GM19193 (cell line): ENCODE results near the gene PAPOLG.

Source experiments
- POLR2A ChIP-seq: IDR thresholded peaks from 4 replicates; pipeline ENCODE4 v1.6.1; 2011; ENCODE audit not compliant: insufficient read depth, insufficient read length; ENCODE audit errors: extremely low read depth

The PAPOLG gene

DNA sequence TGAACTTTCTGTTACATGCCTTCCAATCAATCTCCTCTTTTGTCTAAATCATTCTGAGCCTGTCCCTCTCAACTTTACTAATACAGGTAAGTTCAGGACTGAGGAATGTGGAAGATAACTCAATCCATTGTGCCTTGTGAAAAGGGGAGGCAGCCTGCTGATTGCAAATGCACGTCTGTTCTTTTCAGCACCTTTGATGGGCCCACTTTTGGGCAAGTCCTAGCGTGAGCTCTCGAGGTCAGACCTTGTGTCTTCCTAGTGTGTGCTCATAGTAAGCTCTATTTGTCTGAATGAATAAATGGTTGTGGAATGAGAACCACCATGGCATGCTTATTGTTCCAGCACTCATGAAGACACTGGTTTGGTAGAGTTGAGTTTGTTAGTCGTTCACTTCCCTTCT, 74.9 kb downstream of the PAPOLG start:
- no peak for TF ChIP-seq POLR2A

DNA sequence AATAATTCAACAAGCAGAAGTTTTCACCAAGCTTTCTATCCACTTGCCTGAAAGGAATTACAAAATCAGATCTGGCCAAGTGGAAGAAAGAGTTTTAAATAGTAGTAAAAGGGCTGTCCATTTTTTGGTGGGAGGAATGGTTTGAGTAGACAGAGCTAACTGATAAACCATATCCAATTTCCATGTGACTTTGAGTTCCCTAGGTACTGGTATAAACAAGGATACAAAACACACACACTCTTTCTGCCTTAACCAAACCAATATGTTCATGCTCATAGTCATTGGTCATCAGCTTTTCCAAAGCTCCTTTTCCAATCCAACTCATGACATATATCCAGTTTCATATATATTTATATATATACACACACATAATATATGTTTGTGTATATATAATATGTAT, 75.9 kb downstream of the PAPOLG start:
- no peak for TF ChIP-seq POLR2A

DNA sequence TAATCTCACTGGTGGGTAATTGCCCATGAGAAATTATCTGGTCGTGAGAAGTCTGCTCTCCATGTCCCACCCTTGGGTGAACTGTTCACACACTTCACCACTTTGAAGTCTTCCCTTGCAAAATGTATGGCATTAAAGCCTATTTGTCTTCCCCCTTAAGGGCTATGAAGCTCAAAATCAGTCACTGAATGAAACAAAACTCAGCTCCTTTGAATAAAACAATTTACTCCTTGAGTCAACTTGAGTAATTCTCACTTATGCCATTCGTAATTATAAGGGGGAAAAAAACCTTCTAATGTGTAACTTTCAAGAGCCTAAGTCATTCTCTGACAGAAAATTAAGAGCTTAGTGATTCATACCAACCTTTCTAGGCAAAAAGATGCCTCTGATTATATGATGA, 76.6 kb downstream of the PAPOLG start:
- TF ChIP-seq POLR2A = no peak

DNA sequence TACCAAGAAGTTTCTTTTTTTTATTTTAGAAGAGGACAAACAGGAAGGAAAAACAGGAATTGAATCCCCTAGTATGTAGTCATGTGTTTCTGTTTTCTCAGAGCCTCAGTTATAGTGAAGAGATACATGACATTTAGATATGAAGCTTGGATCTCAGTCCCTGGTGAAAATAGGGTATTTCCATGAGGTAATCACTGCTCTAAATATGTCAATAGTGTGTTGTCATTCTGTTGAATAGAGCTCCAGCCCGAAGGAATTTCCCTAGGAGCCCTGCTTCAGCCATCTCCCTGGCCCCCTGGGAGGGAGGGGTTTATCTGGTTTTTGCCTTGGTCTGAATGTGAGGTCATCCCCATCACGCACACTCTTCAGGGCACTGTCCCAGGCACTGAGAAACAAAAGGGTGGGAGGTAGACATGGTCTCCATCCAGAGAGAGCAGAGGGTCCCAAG, 78.2 kb downstream of the PAPOLG start:
- TF ChIP-seq POLR2A = no peak

DNA sequence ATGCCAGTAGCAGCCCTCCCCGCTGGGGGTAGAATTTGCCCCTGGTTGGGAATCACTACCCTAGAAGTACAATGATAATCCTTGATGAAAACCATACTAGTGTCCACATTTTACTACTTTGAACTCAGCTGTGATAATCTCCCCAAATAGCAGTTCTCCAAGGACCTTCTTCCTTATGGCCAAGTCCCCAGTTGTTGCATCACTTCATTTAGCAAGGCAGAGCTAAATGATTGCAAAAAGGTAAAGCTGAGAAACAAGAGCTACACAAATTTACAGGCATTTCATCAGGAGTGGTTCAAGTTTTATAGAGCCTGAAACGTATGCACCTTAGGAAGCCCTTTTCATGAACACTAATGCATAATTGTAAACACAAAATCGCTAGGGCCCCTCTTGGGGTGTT, 80.4 kb downstream of the PAPOLG start:
- no peak for TF ChIP-seq POLR2A

DNA sequence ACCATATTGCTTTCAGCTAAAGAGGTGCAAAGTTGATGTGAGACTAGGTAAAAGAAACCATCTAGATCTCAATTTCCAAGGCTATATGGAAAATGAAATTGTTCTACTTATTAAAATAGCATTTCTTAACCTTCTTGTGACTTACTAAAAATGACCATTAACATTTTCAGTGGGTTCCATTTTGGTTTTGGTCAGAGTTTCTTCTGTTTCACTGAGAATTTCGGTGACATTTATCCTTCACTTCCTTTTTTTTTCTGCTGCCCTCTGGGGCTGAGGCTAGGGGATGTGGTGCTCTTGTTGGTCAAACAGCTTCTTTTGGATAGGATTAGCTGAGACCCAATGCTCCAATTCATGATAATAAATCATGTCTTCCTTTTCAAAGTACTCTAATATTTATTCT, 81.1 kb downstream of the PAPOLG start:
- TF ChIP-seq POLR2A = no peak

DNA sequence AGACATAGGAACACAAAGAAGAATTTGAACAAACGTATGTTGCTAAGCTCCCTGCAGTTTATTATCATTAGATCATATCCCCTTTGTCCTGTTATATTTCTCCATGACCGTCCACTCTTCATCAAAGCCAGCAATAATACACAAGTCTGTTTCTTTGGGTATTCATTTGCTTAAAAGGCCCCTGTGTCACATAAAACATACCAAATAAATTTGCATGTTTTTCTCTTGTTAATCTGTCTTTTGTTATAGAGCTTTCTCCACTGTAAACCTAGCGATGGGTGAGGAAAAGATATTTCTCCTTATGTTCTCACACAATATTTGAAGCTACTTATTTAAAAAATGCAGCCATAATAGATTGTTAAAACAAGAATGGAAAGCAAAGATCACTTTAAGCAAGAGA, 82.4 kb downstream of the PAPOLG start:
- TF ChIP-seq POLR2A = no peak

DNA sequence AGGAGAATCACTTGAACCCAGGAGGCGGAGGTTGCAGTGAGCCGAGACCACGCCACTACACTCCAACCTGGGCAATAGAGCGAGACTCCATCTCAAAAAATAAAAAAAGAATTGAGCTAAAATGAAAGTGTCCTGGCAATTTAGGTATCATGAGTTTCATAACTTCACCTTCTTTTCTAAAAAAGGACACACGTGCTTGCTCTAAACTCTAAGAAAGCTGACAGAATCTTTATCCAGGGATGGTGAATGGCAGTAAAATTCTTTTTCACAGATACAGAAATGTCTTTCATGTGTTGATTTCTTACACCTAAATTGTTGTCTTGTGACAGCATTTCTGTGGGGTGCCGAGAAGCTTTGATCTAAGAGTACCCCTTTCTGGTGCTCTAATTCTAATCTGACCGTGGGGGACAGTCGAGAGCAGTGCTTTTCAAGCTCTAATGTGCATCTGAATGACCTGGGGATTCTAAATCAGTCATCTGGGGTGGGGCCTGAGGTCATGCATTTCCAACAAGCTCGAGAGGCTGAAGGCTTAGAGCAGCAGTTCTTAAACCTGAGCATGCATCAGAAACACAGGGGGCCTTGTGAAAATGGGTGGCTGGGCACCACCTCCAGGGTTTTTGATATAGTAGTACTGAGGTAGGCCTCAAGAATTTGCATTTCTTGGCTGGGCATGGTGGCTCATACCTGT, 83.2 kb downstream of the PAPOLG start:
- no peak for TF ChIP-seq POLR2A

DNA sequence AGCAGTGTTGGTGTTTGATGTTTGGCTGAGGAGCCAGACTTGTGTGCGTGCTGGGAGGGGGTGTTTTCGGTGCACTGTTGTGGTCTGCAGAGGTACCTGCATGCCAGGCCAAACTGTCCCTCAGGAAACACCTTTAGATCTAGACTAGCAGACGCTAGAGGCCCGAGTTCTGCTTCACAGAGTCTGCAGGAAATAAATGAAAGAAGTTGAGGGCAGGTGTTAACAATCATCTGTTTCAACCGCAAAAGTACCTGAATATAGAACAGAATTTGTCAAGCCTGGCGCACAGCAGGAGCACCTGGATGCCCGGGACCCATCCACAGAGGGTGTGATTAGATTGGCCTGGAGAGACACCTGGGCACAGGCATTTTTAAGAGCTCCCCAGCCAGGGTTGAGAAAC, 84.8 kb downstream of the PAPOLG start:
- TF ChIP-seq POLR2A = no peak

DNA sequence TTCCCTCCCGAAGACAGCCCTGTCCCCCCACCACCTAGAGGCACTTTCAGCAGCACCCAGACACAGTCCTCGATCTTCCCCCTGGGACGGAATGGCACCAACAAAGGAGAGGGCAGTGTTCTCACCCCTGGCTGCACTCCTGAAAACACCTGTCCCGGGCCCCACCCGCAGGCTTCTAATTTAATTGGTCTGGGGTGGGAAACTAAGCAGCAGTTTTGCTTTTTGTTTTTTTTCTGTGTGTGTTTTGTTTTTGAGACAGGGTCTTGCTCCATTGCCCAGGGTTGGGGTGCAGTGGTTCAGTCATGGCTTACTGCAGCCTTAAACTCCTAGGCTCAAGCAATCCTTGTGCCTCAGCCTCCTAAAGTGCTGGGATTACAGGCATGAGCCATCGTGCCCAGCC, 86.9 kb downstream of the PAPOLG start:
- TF ChIP-seq POLR2A = no peak

DNA sequence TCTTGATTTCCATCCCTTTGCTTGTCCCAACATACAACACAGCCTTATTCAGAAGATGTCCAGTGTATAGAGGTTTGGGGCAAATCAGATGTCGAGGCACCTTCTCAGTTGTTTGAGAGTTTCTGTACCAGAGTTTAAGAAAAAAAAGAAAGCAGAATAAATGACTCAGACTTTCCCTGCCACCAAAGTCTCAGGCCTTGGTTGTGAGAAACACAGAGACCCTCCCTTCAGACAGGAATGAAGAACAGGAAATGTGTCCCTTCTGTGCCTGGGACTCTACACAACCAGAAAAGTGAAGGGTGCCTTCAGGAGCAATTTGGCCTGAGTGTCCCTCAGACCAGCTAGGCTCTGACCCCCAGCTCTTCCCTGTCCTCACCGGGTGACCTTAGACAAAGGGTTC, 88.0 kb downstream of the PAPOLG start:
- TF ChIP-seq POLR2A = no peak

DNA sequence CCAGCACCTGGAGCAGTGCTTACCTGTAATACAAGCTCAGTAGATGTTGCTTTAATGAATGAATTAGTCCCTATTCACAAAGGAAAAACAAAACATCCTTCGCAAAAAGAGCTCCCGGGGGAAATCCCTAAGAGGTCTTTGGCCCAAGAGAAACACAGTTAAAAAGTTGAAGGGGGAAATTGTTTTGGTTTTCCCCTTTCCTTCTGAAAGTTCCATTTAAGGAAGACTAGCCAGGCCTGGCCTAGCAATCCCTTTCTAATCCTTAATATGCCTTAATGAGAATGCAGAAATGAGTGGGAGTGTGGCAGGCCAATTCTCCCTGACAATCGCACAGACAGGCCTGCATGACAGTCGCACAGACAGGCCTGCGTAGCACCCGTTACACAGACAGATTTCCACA, 91.8 kb downstream of the PAPOLG start:
- TF ChIP-seq POLR2A = no peak
